HepG2 (cell line): ENCODE results near the gene IBA57. TPM values are rescaled to one million over a fixed set of nuclear protein-coding genes. Genes with fewer than 3 reads are reported as not detected.

Experiments used
- ASH2L ChIP-seq: fragments of 300-600, 200-600 bp; sonication (generic); IDR thresholded peaks from 2 replicates; pipeline ENCODE4 v1.7.0; 2017; ENCODE audit warnings: low read depth, mild to moderate bottlenecking, moderate library complexity, mixed read lengths, low read length; ENCODE audit not compliant: insufficient read length
- BRD4 ChIP-seq: sonication (generic); formaldehyde crosslinking; IDR thresholded peaks from 2 replicates; pipeline ENCODE4 v1.4.0; 2020; ENCODE audit warnings: missing genetic modification reagents
- FUBP1 ChIP-seq: sonication (generic); formaldehyde crosslinking; IDR thresholded peaks from 2 replicates; pipeline ENCODE4 v1.5.1; 2020; ENCODE audit warnings: missing genetic modification reagents, mild to moderate bottlenecking, borderline replicate concordance
- HNRNPL ChIP-seq: fragments of 200-400 bp; formaldehyde crosslinking; IDR thresholded peaks from 2 replicates; pipeline ENCODE4 v1.6.1; 2017; ENCODE audit warnings: mild to moderate bottlenecking, low read depth, low read length
- KAT2B ChIP-seq: fragments of 150-350 bp; IDR thresholded peaks from 2 replicates; pipeline ENCODE4 v1.6.1; 2014; ENCODE audit warnings: low read depth, low read length, borderline replicate concordance
- PAF1 ChIP-seq: IDR thresholded peaks from 2 replicates; pipeline ENCODE4 v1.6.1; 2016; ENCODE audit warnings: missing genetic modification reagents, missing compliant biosample characterization
- PCBP2 ChIP-seq: fragments of 200-400 bp; formaldehyde crosslinking; optimal IDR thresholded peaks from 2 replicates; pipeline ENCODE3; 2018; ENCODE audit warnings: low read length, low read depth; ENCODE audit not compliant: poor library complexity, severe bottlenecking
- SALL1 ChIP-seq: sonication (generic); formaldehyde crosslinking; IDR thresholded peaks from 2 replicates; pipeline ENCODE4 v1.8.0; 2022; ENCODE audit warnings: mild to moderate bottlenecking, missing genetic modification reagents
- SIX4 ChIP-seq: sonication (generic); formaldehyde crosslinking; IDR thresholded peaks from 2 replicates; pipeline ENCODE4 v1.4.0; 2020; ENCODE audit warnings: missing genetic modification reagents
- polyA plus RNA-seq, 8 experiments: library from polyadenylated mRNA; depleted of rRNA in 3 of 8; stranded (reverse) in 7 of 8; unstranded in 1 of 8; fragments of >200 nt; fragmentation: Illumina TruSeq in 4 of 8; extraction: Trizol in 4 of 8; gene quantifications; 2 replicates each; pipeline versions ENCODE4 v1.2.1 to v1.2.3, GENCODE V29; 2011 to 2016; ENCODE audit warnings: low read depth in 4 of 8, missing spikeins in 1 of 8, mixed read lengths in 1 of 8; ENCODE audit not compliant: insufficient read depth in 1 of 8
- total RNA-seq, 5 experiments: library from RNA; depleted of rRNA; stranded (reverse); fragments of >200 nt; fragmentation: Illumina TruSeq; extraction: Trizol; gene quantifications; 2 replicates each; pipeline ENCODE4 v1.2.3, GENCODE V29; 2016; ENCODE audit warnings: low read depth in 1 of 5
- TF ChIP-seq, protein P1 (sequence below): sonication (generic); formaldehyde crosslinking; IDR thresholded peaks from 2 replicates; pipeline ENCODE4 v1.9.0; 2021; ENCODE audit warnings: mild to moderate bottlenecking, missing genetic modification reagents
- TF ChIP-seq, protein P2 (sequence below): sonication (generic); formaldehyde crosslinking; IDR thresholded peaks from 2 replicates; pipeline ENCODE4 v1.5.0; 2020; ENCODE audit warnings: missing genetic modification reagents, mild to moderate bottlenecking, borderline replicate concordance
- TF ChIP-seq, protein P3 (sequence below): sonication (generic); formaldehyde crosslinking; IDR thresholded peaks from 2 replicates; pipeline ENCODE4 v1.4.0; 2020; ENCODE audit warnings: missing genetic modification reagents

The IBA57 gene
- total and polyA plus RNA-seq, 2 of the 13 experiments (the other 11 are each of a cell fraction or from before 2014, with no cell fraction given), result 2.3 to 10.2 TPM

- TF ChIP-seq, protein P1, sequence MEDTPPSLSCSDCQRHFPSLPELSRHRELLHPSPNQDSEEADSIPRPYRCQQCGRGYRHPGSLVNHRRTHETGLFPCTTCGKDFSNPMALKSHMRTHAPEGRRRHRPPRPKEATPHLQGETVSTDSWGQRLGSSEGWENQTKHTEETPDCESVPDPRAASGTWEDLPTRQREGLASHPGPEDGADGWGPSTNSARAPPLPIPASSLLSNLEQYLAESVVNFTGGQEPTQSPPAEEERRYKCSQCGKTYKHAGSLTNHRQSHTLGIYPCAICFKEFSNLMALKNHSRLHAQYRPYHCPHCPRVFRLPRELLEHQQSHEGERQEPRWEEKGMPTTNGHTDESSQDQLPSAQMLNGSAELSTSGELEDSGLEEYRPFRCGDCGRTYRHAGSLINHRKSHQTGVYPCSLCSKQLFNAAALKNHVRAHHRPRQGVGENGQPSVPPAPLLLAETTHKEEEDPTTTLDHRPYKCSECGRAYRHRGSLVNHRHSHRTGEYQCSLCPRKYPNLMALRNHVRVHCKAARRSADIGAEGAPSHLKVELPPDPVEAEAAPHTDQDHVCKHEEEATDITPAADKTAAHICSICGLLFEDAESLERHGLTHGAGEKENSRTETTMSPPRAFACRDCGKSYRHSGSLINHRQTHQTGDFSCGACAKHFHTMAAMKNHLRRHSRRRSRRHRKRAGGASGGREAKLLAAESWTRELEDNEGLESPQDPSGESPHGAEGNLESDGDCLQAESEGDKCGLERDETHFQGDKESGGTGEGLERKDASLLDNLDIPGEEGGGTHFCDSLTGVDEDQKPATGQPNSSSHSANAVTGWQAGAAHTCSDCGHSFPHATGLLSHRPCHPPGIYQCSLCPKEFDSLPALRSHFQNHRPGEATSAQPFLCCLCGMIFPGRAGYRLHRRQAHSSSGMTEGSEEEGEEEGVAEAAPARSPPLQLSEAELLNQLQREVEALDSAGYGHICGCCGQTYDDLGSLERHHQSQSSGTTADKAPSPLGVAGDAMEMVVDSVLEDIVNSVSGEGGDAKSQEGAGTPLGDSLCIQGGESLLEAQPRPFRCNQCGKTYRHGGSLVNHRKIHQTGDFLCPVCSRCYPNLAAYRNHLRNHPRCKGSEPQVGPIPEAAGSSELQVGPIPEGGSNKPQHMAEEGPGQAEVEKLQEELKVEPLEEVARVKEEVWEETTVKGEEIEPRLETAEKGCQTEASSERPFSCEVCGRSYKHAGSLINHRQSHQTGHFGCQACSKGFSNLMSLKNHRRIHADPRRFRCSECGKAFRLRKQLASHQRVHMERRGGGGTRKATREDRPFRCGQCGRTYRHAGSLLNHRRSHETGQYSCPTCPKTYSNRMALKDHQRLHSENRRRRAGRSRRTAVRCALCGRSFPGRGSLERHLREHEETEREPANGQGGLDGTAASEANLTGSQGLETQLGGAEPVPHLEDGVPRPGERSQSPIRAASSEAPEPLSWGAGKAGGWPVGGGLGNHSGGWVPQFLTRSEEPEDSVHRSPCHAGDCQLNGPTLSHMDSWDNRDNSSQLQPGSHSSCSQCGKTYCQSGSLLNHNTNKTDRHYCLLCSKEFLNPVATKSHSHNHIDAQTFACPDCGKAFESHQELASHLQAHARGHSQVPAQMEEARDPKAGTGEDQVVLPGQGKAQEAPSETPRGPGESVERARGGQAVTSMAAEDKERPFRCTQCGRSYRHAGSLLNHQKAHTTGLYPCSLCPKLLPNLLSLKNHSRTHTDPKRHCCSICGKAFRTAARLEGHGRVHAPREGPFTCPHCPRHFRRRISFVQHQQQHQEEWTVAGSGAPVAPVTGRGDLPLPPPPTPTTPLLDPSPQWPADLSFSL, result no peak
- TF ChIP-seq PCBP2 (no peak), SALL1 (CRISPR knock-in tag) (no peak), ASH2L (no peak), BRD4 (CRISPR knock-in tag) (no peak), HNRNPL (no peak), SIX4 (CRISPR knock-in tag) (no peak), PAF1 (CRISPR knock-in tag) (no peak), KAT2B (no peak), FUBP1 (CRISPR knock-in tag) (no peak)
- TF ChIP-seq, protein P2, sequence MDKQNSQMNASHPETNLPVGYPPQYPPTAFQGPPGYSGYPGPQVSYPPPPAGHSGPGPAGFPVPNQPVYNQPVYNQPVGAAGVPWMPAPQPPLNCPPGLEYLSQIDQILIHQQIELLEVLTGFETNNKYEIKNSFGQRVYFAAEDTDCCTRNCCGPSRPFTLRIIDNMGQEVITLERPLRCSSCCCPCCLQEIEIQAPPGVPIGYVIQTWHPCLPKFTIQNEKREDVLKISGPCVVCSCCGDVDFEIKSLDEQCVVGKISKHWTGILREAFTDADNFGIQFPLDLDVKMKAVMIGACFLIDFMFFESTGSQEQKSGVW (CRISPR knock-in tag), result no peak
- TF ChIP-seq, protein P3, sequence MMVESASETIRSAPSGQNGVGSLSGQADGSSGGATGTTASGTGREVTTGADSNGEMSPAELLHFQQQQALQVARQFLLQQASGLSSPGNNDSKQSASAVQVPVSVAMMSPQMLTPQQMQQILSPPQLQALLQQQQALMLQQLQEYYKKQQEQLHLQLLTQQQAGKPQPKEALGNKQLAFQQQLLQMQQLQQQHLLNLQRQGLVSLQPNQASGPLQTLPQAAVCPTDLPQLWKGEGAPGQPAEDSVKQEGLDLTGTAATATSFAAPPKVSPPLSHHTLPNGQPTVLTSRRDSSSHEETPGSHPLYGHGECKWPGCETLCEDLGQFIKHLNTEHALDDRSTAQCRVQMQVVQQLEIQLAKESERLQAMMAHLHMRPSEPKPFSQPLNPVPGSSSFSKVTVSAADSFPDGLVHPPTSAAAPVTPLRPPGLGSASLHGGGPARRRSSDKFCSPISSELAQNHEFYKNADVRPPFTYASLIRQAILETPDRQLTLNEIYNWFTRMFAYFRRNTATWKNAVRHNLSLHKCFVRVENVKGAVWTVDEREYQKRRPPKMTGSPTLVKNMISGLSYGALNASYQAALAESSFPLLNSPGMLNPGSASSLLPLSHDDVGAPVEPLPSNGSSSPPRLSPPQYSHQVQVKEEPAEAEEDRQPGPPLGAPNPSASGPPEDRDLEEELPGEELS (CRISPR knock-in tag), result no peak
Measured at GRCh38 chr1:228194921-228195812, 29.6 kb downstream of the IBA57 start (continued).
